Stimulated activated CD4-positive, alpha-beta T cell treated with anti-CD3 and anti-CD28 coated beads, Interleukin-15, amount 100 ng/mL, for 48 hours (primary cell): ENCODE data around the gene CD300A.

Experiments
- DNase-seq, 2 donors: peaks; one replicate each; pipeline ENCODE4 v3.0.0-alpha.2; 2020; ENCODE audit warnings: low read depth in 2 of 2

CD300A gene

GRCh38 chr17:74439691-74440567 is 26.5 kb upstream of the CD300A start:
- no peak for DNase-seq

DNA sequence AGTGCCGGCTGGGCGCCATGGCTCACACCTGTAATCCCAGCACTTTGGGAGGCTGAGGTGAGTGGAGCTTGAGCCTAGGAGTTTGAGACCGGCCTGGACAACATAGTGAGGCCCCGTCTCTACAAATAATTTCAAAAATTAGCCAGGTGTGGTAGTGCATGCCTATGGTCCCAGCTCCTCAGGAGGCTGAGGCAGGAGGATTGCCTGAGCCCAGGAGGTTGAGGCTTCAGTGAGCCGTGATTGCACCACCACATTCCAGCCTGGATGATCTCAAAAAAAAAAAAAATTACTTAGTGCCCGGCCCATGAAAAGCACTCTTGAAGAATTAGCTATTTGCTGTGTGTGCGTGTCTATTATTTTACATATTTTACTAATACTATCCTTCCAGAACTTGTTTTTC is 24.9 kb upstream of the CD300A start:
- no peak for DNase-seq

DNA sequence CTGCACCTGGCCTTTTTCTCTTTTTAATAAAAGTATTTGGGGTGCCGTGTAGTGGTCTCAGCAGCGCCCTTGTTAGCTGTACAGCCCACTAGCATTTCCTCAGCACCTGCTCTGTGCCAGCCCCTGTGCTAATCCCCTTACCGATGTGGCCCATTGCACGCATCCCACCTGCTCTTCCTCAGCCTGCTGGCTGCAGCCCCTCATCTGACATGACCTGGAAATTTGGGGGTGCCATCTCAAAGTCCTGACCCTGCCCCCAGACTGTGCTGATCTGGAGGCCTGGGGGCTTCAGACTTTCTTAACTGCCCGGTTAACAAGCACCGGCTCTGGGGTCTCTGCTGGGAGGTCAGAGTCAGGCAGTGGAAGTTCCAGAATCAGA is 24.2 kb upstream of the CD300A start:
- no peak for DNase-seq

DNA sequence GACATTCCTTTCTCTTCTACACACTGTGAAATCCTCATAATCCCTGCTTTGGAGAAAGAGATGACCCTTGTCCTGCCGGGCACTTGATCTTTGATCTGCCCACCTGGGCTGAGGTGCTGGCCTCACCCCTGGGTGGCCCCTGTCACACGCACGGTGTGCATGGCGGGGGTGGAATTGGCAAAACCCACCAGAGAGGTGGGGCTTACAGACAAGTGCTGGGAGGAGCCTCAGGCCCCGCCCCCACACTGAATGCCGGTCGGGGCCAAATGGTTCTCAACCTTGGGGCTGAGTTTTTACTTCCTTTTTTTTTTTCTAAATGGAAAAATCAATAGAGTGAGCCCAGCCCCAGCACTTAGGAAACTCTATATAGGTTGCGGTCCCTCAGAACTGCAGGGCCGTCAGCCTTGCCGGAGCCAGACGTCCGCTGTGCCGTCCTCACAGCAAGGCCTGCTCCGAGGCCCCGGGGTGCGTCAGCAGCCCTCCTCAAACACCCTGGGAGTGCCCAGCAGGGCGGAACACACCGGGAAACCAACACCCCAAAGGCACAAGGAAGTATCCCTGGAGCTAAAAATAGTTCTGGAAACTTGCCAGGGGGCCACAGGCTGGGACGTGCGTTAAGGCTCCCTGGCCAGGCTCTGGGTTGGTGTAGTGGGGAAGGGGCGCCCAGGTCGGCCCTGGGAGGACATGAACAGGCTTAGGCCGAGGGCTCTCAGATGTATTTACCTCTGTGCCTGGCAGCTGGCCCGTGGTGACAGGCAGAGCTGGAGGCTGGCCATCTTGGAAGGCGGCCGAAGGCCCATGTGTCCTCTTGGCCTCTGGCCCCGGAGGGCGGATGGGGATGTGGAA is 23.5 kb upstream of the CD300A start:
- no peak for DNase-seq

GRCh38 chr17:74443516-74444296 is 22.7 kb upstream of the CD300A start:
- no peak for DNase-seq

- no peak for DNase-seq
Measured at GRCh38 chr17:74444406-74444805, 22.0 kb upstream of the CD300A start.

- DNase-seq: no peak
Measured at GRCh38 chr17:74445158-74445557, 21.3 kb upstream of the CD300A start.

DNA sequence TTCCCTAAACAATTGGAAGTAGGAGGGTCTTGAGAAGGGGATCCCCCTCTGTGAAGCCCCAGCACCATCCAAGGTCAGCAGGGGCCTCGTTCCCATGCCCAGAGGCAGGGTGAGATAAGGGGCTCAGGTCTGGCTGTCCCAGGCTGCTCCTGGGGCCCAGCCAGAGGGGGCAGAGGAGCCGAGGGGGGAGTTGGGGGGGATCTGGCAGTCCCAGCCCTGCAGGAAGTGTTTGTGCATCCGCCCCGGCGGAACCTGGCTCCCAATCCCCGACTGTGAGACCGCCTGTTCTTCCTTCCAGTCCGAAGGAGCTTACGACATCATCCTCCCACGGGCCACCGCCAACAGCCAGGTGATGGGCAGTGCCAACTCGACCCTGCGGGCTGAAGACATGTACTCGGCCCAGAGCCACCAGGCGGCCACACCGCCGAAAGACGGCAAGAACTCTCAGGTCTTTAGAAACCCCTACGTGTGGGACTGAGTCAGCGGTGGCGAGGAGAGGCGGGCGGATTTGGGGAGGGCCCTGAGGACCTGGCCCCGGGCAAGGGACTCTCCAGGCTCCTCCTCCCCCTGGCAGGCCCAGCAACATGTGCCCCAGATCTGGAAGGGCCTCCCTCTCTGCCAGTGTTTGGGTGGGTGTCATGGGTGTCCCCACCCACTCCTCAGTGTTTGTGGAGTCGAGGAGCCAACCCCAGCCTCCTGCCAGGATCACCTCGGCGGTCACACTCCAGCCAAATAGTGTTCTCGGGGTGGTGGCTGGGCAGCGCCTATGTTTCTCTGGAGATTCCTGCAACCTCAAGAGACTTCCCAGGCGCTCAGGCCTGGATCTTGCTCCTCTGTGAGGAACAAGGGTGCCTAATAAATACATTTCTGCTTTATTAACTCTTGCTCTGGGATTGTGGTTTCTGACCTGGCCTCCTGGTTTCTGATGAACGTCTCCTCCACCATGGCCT is 19.6 kb upstream of the CD300A start:
- peak in 1 of 2 donors; percentile 69 for DNase-seq

DNA sequence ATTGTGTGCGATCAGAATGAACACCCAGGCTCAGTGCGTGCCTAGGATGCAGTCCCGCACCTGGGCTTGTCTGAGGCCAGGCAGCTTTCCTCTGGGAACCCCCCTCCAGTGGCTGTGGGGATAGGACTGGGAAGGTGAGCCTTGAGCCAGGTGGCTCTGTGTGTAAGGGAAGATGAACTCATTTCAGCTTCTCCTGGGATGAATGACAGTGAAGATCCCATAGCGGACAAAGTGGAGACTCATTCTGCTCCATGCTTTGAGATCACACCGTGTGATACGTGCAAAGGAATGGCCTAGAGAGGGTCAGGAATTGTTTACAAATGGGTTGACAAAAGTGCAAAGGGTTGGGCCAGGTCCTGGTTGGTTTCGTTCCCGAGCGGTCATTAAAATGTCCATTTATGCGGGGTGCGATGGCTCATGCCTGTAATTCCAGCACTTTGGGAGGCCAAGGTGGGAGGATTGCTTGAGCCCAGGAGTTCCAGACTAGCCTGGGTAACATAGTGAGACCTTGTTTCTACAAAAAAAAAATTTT is 18.7 kb upstream of the CD300A start:
- DNase-seq: no peak

DNA sequence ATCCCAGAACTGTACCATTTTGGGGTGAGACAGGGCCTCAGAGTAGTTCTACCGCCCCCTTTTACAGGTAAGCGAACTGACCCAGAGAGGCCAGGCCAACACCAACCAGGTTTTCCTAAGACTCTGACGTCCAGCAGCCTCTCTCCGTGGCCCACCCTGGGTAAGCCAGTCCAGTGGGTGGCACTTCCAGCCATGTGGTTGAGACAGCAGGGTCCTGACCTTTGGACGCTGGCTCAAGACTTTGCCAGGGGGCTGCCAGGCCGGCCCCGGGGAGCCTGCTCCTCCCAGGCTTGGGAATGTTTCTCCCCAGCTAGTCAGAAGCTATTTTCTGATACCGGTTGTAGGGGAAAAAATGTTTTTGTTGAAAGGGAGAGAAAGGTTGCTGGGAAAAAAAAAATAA is 17.7 kb upstream of the CD300A start:
- no peak for DNase-seq

- DNase-seq: no peak
Measured at GRCh38 chr17:74449306-74449705, 17.1 kb upstream of the CD300A start.

GRCh38 chr17:74449773-74450172 is 16.7 kb upstream of the CD300A start:
- no peak for DNase-seq

DNA sequence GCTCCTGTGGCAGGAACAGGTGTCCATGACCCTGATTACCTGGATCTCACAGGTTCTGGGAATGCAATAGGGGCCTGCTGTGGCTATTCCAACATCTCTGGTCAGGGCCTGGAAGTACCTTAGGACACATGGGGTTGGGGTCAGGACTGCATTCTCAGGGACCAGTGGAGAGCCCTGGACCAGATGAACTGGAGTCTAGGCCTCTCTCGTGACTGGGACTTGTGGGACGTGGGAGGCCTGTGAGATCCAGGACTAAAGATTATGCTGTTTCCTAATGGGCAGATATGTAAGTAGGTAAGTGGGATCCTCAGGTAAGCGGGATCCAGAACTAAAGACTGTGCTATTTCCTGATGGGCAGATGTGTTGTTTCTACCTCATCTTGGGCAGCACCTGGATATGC is 16.2 kb upstream of the CD300A start:
- DNase-seq: no peak

DNA sequence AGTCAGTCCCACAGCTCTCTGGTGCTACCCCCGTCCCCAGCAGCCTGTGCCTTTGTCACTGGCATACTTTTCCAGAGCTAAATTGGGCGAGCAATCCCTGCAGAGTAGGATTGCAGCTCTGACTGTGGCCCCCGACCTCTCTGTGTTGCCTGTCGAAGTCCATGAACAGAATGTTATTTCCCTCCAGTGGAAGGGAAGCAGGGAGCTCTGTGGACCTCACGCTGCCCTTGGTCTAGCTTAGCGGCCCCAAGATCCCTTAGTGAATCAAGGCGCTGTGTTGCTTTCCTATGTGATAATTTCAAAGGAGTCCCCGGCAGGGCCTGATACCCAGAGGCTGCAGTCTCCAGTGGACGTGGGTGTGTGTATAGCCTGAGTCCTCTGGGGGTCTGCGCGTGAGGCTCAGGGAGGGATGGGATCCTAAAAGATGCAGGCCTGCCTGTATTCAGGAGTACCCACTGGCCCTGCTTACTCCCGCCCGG is 15.5 kb upstream of the CD300A start:
- DNase-seq: no peak

DNA sequence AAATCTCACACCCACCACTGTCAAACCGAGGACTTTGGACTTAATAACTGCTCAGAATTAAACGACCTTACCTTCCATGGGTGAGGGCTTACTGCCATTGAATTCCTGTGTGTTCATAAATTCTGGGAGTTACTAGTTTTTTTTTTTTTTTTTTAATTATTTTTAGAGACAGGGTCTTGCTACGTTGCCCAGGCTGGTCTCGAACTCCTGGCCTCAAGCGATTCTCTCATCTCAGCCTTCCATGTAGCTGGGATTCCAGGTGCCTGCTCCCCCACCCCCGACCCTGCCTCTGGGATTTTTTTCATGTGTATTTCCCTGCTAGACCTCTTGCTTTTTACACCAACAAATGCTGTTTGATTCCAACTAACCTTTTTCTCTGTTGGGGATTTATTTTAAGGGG is 14.9 kb upstream of the CD300A start:
- no peak for DNase-seq

DNA sequence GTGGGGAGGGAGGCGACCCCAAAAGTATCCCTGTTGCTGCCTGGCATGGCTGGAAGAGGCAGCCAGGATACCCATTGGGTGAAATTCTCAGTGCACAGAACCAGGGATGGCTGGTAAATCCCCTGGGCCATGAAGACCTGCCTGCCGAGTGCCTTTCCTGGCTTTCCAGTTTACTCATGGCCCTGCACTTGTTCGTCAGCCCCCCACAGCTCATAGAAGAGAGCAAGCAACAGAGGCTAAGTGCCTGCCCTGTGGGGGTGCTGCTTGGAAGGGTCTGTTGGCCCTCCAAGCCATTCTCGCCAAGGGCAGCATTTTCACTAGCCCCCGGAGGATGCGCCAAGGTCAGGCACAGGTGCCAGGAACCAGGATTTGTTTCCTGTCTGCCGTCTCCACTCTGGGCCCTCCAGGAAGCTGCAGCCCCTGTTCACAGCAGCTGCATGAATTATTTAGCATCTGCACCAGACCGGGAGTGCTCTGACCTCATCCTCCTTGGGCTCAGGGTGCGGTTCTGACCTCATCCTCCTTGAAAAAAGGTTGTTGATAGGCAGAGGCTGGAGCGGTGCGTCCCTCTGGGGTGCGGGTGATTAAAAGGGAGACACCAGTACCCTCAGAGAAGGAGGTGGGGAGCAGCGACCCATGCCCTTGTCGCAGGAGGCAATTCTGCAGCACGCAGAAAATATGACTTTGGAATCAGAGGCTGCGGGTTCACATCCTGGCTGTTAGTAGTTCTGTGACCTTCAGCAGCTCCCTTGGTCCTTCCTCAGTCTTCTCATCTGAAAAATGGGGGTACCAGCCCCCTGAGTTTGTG is 14.2 kb upstream of the CD300A start:
- no peak for DNase-seq

DNA sequence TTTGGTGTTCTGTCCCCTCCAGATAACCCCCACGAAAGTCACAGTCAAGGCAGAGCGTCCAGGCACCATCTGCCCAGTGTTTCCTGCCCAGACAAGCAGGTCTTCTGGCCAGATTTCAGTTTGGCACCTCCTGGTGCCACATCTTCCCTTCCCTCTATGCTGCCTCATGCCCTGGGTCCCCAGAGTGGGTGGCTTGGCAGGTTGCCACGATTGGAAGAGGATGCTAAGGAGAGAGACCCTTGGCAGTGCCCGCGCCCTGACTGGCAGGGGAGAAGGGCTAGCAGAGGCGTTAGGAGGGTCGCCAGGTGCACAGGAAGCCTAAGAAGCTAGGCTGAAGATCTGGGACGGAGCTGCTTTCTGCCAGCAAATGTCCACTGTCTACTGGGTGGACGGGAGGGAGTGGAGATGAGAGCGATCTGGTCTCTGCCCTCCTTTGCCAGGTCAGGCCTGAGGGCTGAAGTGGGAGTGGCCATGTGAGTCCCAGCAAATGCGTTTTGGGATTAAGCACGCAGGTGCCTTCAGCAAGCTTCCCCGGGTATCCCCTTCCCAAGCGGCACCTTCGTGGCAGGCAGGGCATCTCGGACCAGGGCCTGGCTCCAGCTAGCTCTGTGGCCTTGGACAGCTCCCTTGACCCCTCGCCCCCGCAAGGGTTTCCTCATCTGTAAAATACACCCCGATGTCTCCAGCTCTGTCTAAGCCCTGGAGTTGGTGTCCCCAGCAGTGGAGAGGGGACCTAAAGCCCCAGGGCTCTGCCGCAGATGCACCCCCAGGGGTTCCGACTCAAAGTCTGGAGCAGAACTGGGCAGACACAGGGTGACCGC is 13.4 kb upstream of the CD300A start:
- no peak for DNase-seq

DNA sequence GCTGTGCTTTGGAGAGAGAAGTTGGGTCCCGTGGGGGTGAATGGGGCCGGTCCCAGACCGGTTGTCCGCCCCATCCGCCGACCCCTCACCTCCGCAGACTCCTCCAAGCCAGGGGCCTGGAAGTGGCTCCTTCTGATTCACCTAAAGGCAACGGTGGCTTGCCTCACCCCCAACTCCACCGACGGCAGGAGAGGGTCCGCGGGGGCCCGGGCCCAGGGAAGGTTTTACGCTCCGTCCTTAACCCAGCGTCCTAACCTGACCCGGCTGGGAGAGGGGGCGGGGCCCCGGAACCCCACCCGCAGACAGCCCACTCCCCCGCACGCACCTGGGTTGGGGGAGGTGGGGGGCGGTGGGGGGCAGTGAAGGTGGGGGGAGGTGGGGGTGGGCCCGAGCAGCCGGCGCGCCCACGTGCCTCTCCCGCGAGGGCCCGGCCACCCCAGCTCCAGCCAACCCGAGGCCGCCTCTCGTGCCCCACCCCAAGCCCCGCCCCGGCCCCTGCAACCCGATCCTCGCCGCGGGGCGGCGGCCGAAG is 12.7 kb upstream of the CD300A start:
- peak; percentile 47 to 71 for DNase-seq
